GM18526 (cell line): ENCODE measurements around the gene PWWP2B.

ENCODE experiments used
- POLR2A ChIP-seq: IDR thresholded peaks from 3 replicates; pipeline ENCODE4 v1.6.1; 2011; ENCODE audit not compliant: insufficient read length; ENCODE audit errors: extremely low read depth

PWWP2B gene

DNA sequence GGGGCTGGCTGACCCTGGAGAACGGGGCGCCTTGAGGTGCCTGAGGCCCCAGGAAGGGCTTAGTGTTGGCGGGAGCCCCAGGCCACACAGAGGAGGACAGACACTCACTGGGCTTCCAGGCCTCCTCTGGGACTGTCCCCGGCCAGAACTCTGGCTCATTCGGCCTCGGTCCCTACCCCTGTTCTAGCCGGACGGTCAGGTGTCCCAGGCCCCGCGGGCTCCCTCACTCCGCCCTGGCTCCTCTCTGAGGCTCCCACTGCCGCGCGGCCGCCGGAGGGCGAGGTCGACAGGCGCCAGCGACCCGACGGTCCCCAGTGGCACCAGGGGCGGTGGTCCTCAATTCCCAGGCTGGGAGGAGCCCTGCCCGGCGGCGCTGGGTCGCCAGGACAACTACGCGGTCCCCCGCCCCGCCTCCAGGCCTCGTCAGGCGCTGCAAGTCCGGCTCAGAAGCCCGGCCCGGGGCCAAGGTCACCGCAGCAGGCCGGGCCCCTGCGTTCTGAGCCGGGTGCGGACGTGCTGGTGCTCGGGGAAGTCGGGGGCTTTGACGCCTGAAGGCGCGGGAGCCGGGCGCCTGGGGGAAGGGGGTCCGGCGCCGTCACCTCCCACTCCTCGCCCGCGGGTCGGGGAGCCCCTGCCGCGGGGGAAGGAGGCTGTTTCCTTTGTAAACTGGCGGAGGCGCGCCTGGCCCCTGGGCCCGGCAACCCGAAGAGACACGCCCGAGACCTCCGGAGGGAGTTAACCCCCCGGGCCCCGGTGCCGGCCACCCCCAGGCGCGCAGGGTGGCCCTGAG lies 1.1 kb upstream of the PWWP2B start:
- TF ChIP-seq POLR2A, result no peak

DNA sequence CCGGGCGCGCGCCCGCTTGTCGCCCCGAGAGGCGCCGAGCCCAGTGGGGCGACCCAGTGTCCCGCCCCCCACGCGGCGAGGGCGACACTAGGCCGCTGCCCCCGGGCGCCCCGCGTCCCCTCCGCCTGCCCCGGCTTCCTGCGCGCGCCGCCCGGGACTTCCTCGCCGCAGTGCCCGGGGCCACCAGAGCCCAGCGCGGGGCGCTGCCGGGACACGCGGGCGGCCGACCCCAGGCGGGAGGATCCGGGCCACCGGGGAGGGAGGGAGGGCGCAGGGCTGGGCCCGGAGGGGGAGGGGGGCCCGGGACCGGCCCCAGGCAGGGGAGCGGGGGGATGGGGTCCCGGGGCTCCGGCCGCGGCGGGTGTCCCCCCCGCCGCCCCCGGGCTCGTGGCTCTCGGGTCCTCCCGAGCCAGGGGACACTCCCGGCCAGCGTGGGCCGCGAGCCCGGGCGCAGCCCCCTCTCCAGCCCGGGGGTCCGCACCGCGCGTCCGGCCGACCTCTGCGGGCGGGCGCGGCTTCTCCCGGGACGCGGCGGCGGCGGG lies 435 bp upstream of the PWWP2B start:
- TF ChIP-seq POLR2A, result no peak

DNA sequence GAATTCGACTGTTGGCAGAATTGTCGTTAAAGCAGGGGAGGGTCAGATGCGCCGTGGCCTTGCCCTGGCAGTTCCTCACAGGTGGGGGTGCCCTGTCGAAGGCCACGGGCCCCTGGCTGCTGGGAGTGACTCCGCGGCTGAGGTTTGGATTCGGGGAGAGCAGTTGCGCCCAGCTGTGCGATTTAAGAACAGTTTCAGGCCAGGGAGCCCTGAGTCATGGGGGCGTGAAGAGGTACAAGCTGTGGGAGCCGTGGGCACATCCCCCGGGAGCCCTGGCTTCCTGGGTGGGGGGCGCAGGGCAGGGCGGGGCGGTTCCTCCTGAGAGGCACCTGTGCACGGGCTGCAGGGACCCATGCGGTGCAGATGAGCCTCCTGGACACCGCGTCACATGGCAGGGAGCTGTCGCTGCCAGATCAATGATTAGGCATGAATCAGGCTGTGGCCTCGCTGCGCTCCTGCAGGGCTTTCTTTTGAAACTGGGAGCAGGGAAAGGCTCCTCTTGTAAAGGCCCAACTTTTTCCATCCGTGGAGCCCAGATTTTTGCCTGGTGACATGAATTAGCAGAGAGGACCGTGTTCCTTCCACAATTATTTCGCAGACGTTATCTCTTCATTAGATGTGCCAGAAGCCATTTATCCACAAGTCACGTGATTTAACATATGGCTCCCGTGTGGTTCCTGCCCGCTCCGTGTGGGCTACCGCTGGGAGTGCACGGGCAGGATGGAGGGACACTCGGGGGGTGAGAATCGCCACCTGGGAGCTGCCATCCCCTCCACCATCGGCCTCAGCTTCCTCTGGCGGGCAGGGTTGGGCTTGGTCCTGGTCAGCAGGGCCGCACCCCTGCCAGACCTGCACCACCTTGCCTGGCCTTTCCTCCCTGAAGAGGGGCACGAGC lies 918 bp downstream of the PWWP2B start:
- TF ChIP-seq POLR2A, result peak; percentile 27

DNA sequence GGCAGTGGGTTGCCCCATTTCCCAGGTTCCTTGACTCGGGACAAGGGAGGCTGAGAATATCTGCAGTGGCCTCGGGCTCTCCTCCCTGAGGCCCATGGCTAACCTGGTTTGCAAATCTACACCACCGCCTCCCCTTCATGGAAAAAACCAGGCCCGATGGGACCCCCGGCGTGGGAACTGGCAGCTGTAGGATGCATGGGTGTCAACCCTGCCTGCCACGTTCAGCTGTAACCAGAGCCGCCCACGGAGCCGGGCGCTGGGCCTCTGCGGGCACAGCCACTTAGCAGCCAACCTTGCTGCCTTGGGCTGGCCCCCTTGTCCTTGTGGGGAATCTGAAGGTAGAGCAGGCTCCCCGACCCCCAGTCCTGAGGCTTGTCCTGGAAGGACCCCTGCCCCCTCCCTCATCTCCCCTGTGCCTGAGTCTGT lies 1.6 kb downstream of the PWWP2B start:
- no peak for TF ChIP-seq POLR2A

DNA sequence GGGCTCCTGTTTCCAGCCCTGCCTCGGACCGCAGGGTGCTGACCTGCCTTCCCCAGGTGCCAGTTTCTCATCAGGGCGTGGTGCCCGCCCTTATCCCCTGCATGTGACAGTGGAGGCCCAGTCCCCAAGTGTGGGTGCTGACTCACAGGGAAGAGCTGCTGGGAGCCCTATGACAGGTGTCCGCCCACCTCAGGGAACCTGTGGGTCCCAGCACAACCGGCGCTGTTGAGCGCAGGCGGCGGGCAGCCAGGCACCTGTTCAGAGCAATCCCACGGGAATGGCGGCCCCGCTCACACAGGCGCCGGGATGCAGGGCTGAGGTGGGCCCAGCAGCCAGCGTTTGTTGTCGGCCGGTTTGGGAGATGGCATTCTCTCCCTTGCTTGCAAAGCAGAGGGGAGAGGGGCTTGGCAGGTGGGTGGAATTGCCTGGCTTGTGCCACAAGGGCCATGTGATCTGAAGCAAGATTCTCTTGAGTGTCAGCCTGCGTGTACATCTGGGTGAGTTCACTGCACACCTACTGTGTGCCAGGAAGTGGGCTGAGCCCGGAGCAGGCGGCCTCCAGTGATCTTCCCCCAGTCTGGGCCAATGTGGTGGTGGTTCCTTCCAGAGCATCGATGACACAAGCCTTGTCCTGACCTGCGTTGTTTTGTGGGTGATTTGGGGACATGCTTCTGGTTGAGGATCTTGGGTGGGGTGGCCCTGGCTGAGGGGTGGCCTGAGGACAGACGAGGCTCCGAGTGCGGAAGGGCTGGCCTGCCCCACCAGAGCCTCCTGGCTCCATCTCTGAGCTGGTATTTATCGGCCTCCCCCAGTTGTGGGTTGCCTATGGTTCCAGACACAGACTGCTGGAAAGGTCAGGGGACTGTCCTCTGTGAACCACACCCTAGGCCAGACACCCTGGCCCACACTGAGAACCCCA lies 2.4 kb downstream of the PWWP2B start:
- TF ChIP-seq POLR2A, result no peak

- TF ChIP-seq POLR2A, result no peak
These were observed 3.1 kb downstream of the PWWP2B start for GRCh38 chr10:132400041-132400546.

DNA sequence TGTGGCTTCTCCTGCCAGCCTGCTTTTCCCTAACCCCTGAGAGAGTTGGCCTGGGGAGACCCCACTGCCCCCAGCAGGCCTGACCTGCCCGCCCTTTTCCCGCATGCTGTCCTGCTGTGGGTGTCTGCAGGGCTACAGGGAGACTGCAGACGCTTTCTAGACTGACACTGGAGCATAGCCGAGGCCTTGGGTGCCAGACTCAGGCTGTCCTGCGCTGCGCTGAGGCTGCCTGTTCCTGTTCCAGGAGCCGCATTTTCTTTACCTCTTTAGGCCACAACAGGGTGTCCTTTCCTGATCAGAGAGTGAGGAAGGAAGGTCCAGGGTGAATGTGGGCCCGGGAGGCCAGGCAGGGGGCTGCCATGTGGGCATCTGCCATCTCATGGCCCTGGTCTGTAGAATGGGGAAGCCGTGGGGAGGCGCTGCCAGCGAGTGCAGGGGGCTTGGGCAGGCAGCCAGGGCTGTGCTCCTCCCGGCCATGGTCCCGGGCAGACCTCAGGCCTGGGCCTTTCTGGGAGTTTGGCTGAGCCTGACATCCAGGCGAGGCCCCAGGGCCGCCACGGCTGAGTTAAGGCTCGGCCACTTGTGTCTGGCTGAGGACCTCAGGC lies 3.6 kb downstream of the PWWP2B start:
- no peak for TF ChIP-seq POLR2A

DNA sequence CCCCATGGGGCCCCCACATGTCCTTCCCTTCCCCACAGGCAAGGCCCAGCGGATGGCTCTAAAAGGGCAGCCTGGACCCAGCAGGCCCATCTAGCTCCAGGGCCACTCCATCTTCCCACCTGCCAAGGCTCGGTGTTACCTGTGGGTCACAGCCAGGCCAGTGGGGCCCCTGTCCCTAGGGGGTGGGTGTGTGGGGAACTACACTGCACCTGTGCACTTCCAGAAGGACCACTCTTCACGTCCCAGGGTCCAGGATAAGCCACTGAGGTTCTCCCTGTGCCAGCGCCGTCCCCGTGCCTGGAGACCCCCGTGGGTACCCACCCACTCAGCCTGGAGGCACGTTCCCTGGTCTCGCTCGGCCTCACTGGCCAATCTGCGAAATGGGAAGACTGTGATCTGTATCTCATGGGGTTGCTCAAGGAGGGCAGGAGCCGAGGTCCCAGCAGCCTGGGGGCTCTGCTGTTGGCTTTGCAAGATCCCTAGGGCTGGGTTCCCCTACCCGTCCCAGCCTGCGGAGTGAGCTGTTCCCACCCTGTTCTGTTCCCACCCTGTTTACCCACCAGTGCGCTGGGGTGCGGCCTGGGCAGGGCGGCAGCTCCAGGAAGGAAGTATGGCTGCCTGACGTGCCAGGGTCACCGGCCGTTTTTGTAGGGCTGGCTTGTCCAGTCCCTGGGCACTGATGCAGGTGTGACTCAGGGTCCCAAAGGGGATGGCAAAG lies 4.6 kb downstream of the PWWP2B start:
- TF ChIP-seq POLR2A, result no peak

DNA sequence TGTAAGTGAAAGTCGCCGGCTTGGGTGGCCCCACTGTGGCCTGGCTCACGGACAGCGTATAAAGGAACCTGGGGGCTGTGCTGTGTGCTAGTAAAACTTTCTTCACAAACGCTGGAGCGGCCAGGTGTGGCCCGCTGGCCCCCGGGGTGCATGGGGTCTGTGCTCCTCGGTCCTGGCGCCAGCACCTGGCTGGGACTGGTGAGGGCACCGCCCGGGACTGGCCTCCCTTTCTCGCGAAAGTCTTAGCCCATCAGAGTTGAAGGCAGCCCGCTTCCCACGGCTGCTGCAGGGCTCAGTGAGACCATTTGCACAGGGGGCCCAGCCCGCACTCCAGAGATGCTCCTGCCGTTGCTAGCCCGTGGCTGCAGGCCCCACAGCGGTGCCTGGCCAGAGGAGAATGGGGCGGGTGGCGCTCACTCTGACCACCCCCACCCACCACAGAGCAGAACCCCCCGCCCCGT lies 5.8 kb downstream of the PWWP2B start:
- TF ChIP-seq POLR2A, result no peak

GRCh38 chr10:132403511-132404168 lies 6.6 kb downstream of the PWWP2B start:
- no peak for TF ChIP-seq POLR2A

GRCh38 chr10:132404169-132404880 lies 7.3 kb downstream of the PWWP2B start:
- no peak for TF ChIP-seq POLR2A

DNA sequence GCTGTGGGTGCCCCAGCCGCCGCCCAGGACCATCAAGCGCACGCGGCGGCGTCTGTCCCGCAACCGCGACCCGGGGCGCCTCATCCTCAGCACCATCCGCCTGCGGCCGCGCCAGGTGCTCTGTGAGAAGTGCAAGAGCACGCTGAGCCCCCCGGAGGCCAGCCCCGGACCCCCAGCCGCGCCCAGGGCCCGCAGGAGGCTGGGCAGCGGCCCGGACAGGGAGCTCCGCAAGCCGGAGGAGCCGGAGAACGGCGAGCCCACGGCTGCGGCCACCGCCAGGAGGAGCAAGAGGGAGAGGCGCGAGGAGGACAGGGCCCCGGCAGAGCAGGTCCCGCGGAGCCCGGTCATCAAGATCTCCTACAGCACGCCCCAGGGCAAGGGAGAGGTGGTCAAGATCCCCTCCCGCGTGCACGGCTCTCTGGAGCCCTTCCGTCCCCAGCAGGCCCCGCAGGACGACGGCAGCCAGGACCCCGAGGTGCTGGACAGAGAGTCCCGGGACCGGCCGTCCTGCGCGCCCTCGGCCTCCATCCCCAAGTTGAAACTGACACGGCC lies 8.0 kb downstream of the PWWP2B start:
- TF ChIP-seq POLR2A, result no peak
